ENCODE measurements around the gene PJA2. TPM values are rescaled to one million over a fixed set of nuclear protein-coding genes. Genes with fewer than 3 reads are reported as not detected.

The PJA2 gene
- total and polyA plus RNA-seq, 4 donors: 23.6 to 69.2 (median 42.8) TPM

DNA sequence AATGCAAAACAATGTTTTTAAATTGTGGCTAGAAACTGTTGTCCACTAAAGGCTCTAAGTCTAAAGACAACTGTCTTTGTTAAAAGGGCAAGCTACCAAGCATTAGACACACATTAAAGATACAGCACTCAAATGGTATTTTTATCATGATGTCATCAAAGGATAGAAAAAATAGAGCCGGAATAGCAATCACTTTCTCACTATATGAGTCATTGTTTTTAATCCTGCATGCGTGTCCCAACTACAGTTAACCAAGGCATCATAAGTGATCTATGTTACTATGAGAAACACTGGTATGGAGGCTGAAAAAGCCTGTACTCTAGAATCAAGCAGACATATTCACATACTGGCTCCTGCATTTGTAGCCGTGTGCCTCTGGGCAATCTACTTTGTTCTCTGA lies 1.9 kb upstream of the PJA2 start:
- no peak overlapping the region for H3K9ac ChIP-seq (ENCODE audit: low read depth in 1 of 2, low read length in 2 of 2)
- peaks cover 0 to 4% (median 0%) of the 10 kb centered on the region in 4 donors for H3K9me3 ChIP-seq (ENCODE audit: control insufficient read depth in 4 of 4, low read length in 3 of 4)
- peak overlapping the region in 1 of 2 donors; percentile 20 for H3K27ac ChIP-seq (ENCODE audit: low read depth in 1 of 2, low read length in 2 of 2)
- DNase-seq (ENCODE audit: low spot score): no peak
- H3K4me1 ChIP-seq (ENCODE audit: control insufficient read depth in 4 of 4, insufficient read depth in 4 of 4, low read length in 3 of 4): peaks cover 0 to 26% (median 21%) of the 10 kb centered on the region in 4 donors
- TF ChIP-seq GABPA (IDR thresholded peaks at IDR 0.05 in 1 of 2, conservative IDR thresholded peaks at IDR 0.05 in 1 of 2): no peak
- TF ChIP-seq, protein P1, sequence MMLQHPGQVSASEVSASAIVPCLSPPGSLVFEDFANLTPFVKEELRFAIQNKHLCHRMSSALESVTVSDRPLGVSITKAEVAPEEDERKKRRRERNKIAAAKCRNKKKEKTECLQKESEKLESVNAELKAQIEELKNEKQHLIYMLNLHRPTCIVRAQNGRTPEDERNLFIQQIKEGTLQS (IDR thresholded peaks at IDR 0.05): no peak
- TF ChIP-seq FOXA1 (IDR thresholded peaks at IDR 0.05): no peak
- TF ChIP-seq NR2F2 (IDR thresholded peaks at IDR 0.05): no peak
- TF ChIP-seq TAF1 (conservative IDR thresholded peaks at IDR 0.05): no peak
- TF ChIP-seq SP1 (IDR thresholded peaks at IDR 0.05): no peak
- TF ChIP-seq EGR1 (IDR thresholded peaks at IDR 0.05; ENCODE audit: low read depth in 2 of 2): no peak
- no peak for TF ChIP-seq HNF4A (conservative IDR thresholded peaks at IDR 0.05)
- TF ChIP-seq, protein P2, sequence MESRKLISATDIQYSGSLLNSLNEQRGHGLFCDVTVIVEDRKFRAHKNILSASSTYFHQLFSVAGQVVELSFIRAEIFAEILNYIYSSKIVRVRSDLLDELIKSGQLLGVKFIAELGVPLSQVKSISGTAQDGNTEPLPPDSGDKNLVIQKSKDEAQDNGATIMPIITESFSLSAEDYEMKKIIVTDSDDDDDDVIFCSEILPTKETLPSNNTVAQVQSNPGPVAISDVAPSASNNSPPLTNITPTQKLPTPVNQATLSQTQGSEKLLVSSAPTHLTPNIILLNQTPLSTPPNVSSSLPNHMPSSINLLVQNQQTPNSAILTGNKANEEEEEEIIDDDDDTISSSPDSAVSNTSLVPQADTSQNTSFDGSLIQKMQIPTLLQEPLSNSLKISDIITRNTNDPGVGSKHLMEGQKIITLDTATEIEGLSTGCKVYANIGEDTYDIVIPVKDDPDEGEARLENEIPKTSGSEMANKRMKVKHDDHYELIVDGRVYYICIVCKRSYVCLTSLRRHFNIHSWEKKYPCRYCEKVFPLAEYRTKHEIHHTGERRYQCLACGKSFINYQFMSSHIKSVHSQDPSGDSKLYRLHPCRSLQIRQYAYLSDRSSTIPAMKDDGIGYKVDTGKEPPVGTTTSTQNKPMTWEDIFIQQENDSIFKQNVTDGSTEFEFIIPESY (IDR thresholded peaks at IDR 0.05): no peak
- TF ChIP-seq, protein P3, sequence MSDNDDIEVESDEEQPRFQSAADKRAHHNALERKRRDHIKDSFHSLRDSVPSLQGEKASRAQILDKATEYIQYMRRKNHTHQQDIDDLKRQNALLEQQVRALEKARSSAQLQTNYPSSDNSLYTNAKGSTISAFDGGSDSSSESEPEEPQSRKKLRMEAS (IDR thresholded peaks at IDR 0.05): no peak
- TF ChIP-seq, protein P4, sequence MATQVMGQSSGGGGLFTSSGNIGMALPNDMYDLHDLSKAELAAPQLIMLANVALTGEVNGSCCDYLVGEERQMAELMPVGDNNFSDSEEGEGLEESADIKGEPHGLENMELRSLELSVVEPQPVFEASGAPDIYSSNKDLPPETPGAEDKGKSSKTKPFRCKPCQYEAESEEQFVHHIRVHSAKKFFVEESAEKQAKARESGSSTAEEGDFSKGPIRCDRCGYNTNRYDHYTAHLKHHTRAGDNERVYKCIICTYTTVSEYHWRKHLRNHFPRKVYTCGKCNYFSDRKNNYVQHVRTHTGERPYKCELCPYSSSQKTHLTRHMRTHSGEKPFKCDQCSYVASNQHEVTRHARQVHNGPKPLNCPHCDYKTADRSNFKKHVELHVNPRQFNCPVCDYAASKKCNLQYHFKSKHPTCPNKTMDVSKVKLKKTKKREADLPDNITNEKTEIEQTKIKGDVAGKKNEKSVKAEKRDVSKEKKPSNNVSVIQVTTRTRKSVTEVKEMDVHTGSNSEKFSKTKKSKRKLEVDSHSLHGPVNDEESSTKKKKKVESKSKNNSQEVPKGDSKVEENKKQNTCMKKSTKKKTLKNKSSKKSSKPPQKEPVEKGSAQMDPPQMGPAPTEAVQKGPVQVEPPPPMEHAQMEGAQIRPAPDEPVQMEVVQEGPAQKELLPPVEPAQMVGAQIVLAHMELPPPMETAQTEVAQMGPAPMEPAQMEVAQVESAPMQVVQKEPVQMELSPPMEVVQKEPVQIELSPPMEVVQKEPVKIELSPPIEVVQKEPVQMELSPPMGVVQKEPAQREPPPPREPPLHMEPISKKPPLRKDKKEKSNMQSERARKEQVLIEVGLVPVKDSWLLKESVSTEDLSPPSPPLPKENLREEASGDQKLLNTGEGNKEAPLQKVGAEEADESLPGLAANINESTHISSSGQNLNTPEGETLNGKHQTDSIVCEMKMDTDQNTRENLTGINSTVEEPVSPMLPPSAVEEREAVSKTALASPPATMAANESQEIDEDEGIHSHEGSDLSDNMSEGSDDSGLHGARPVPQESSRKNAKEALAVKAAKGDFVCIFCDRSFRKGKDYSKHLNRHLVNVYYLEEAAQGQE (IDR thresholded peaks at IDR 0.05): no peak
- TF ChIP-seq JUND (IDR thresholded peaks at IDR 0.05): no peak
- TF ChIP-seq RXRA (IDR thresholded peaks at IDR 0.05): no peak
- no peaks in the 10 kb centered on the region for H3K27me3 ChIP-seq (ENCODE audit: control insufficient read depth in 4 of 4, insufficient read depth in 4 of 4, low read length in 3 of 4)
- 82% methylated on average over 3 of the region's 3 CpGs for WGBS
- H3K4me3 ChIP-seq (ENCODE audit: low read depth in 1 of 3, low read length in 3 of 3): no peak overlapping the region
- H3K36me3 ChIP-seq (ENCODE audit: control insufficient read depth in 4 of 4, insufficient read depth in 3 of 4, low read depth in 1 of 4, low read length in 3 of 4): no peaks in the 10 kb centered on the region

DNA sequence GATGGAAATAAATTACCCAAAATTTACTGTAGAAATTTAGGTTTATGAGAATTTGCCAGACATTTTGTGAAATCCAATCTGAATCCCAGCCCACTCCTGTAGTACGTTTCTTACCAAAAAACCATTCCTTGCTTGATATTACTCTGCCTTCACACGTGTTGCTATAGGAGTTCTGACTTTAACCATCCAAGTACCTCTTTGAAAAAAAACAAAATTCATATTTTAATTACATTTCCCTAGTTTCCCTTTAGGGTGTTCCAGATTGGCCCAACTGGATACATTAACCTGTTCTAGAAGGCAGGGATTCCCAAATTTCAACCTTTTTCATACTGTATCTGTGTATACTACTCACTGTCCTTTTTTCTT lies 1.4 kb upstream of the PJA2 start:
- Histone ChIP-seq H3K27me3 (ENCODE audit: control insufficient read depth in 4 of 4, insufficient read depth in 4 of 4, low read length in 3 of 4) (no peaks in the 10 kb centered on the region), H3K4me1 (ENCODE audit: control insufficient read depth in 4 of 4, insufficient read depth in 4 of 4, low read length in 3 of 4) (peaks cover under 1 to 31% (median 23%) of the 10 kb centered on the region in 4 donors), H3K27ac (ENCODE audit: low read depth in 1 of 2, low read length in 2 of 2) (peak overlapping the region; percentile 97), H3K4me3 (ENCODE audit: low read depth in 1 of 3, low read length in 3 of 3) (peak overlapping the region in 2 of 3 donors; percentile 63 to 65), H3K9ac (ENCODE audit: low read depth in 1 of 2, low read length in 2 of 2) (peak overlapping the region in 1 of 2 donors; percentile 95), H3K9me3 (ENCODE audit: control insufficient read depth in 4 of 4, low read length in 3 of 4) (peaks cover 0 to 2% (median 0%) of the 10 kb centered on the region in 4 donors), H3K36me3 (ENCODE audit: control insufficient read depth in 4 of 4, insufficient read depth in 3 of 4, low read depth in 1 of 4, low read length in 3 of 4) (no peaks in the 10 kb centered on the region)
- TF ChIP-seq, protein P3 (IDR thresholded peaks at IDR 0.05): no peak
- no peak for DNase-seq (ENCODE audit: low spot score)
- 14% methylated on average over 2 of the region's 2 CpGs for WGBS
